NCI-H2196 treated with DMSO at 0.1 percent for 48 hours (cell line): ENCODE results near the gene GDAP1L1.
A peak's percentile ranks its signal among the peaks of the same experiment; 100 is the strongest.
"Not testable (repeated sequence)": the region's sequence is repeated elsewhere in the genome, so short reads cannot be mapped to it uniquely, and the experiment has no call there.

Experiments
- DNase-seq: peaks from one replicate; lab custom pipeline; 2025; ENCODE audit not compliant: unreplicated experiment; lab: John Stamatoyannopoulos, UW

The GDAP1L1 gene

DNA sequence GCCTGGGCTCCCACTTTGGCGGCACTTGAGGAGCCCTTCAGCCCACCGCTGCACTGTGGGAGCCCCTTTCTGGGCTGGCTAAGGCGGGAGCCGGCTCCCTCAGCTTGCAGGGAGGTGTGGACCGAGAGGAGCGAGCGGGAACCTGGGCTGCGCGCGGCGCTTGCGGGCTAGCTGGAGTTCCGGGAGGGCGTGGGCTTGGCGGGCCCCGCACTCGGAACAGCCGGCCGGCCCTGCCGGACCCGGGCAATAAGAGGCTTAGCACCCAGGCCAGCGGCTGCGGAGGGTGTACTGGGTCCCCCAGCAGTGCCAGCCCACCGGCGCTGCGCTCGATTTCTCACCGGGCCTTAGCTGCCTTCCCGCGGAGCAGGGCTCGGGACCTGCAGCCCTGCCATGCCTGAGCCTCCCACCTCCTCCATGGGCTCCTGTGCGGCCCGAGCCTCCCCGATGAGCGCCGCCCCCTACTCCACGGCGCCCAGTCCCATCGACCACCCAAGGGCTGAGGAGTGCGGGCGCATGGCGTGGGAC, 52.0 kb downstream of the GDAP1L1 start:
- DNase-seq = not testable (repeated sequence)

DNA sequence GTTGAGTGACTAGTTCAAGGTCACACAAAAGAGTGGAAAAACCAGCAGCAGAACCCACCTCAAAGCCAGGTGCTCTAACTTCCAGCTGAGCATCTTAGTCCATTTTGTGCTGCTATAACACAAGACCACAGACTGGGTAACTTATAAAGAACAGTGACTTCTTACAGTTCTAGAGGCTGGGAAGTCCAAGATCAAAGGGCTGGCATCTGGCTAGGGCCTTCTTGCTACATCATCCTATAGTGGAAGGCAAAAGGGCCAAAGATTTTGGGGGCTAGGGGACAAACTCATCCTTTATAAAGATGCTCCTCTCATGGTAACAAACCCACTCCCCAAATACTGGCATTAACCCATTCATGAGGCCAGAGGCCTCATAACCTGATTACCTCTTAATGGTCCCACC, 54.2 kb downstream of the GDAP1L1 start:
- no peak for DNase-seq

DNA sequence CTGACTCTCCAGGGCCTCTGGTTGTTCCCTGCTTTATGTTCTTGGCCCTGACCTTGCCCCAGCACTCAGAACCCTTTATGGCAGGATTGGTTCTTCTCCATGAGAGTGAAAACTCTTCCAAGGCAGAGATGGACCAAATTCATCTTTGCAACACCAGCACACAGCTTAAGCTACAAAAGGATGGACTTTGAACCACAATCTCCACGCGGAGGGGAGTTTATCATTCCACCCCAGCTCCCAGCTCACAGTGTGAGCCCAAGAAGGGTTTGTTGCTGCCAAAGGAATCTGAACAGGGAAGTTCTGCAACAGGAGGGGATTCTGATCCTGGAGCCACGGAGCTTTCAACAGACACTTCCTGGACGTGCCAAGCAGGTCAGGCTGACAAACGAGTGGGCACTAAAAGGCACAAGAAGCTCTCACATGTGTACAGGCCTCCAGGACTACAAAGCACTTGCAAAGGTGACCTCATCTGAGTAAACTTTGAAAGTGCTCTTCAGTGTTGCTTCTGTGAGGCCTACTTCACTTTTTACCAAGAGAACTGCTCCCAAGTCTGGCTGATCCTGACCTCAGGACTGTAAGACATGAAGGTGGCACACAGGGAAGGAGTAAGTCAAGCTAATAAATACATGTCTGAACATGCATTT, 55.0 kb downstream of the GDAP1L1 start:
- DNase-seq = peak; percentile 27

DNA sequence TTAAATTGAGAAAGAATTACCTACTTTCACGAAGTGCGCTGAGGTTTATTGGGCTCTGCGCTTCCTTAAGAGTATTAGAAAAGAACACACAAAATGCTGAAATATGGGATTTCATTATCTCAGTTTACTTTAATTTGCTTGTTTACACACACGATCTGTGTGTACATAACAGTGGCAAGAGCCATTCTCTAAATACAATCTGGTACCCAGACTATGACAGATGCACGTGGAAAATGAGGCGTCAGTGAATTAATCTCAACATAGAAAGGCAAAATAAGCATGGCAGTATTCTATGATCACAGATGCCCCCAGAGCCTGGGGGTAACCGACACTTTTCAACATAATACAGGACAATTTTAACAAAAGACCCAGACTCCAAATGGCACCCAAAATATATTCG, 55.6 kb downstream of the GDAP1L1 start:
- DNase-seq = no peak

DNA sequence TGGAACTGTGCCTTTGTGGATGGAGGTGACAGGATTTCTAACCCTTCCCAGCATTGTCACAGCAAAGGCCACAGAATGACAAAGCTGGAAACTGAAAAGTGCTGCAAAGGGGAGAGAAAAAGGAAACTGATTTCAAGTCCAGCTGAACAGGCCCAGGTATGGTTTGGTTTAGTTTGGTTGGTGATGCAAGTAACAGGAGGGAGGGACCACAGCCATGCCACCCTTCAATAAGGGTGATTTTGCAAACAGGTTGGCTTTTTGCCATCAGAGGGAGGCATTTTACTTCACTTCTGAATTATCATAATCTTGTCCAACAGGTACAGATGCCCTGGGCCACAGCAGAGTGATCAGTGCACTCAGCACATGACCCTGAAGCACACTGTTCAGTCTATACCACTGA, 57.3 kb downstream of the GDAP1L1 start:
- no peak for DNase-seq

DNA sequence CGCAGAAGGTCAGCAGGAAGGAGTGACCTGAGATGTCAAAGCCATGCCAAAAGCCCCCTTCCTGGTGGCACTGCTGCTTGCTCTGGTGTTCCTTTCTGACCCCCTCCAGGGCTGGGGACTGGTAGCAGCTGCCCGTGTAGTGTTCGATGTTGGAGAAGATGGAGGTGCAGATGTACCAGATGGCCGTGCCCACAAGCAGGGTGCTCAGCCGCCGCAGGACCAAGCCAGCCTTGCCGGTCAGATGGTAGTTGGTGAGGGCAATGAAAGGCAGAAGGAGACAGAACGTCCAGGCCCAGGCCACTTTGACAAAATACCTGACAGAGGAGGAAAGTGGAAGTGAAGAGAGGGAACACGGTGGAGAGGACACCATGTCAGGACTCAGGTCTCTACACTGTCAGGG, 59.8 kb downstream of the GDAP1L1 start:
- no peak for DNase-seq

DNA sequence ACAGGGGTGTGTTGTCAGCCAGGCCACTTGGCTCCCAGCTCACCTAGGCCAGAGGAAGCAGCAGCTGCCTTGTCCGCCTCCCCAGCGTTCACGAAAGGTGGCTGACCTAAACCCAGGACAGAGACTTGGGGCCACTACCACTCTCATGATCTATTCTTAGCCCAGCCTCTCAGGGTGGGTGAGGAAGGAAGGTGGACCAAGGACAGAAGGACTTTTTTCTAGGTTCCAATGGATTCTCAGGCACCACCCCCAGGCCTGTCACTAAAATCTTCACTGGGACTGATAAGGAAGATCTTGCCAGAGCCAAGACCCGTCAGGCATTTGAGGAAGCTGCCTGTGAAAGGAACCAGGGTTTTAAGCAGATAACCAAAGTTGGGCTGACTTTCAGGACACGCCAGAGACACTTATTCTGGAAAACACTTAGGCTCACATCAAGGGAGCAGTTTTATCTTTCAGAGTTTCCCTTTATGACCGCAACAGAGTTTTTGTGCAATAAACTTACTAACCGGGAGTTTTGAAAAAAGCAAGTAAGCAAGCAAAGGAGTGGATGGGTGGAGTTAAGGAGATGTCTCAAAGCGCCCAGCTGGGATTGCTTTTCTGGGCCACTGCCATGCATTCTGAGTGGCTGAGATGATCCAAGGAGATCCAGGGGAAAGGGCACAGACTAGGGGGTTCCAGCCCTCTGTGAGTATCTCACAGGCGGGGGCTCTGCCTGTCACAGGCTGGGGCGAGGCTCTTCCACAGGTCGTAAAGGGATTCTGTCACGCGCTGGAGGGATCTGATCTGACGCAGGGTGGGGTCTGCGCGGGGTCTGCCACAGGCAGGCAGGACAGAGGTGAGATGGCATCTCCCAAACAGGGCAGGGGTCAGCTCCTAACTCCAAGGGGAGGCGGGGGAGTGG, 62.9 kb downstream of the GDAP1L1 start:
- DNase-seq = no peak

DNA sequence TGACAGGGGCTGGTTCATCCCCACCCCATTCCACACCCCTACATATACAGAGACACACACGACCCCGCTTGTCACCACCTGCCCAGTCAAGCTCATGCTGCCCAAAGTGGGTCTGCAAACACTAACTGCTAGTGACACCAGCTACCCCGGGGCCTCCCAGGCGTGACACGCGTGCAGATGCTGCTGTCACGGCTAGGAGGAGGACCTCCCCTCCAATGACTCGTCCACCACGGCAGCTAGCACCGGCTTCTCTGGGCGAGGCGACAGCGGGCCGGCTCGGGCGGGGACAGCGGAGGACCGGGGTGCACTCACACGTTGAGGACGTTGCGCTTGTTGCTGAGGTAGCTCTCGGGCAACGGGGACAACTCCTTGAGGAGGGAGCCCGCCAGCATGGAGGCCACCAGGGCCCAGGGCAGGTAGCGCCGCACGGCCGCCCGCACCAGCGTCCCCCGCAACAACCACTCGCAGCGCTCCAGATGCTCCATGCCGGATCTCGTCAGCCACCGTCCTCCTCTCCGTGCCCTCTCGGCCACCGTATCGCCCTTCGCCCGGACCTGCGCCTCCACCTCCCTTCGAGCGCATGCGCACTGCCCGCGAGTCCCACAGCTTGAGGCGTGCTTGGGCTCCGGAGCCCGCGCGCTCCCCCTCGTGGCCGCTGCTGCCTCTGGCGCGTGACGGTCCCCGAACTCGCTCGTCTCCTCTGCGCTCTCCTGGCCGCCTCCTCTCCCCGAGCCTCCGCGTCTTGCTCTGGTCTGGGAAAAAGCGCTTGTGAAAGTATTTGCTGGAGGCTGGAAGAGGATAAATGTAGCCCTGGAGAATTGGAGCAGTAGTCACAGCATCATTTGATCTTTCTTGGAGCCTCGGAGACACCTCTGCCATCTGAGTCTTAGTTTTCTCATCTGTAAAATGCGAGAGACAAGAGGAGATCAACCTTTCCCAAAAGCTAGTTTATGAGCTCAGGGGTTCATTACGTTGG, 63.8 kb downstream of the GDAP1L1 start, which contains the start of gene FITM2:
Gene FITM2, minus strand, starts transcription at position 539 of the 976 bp plus-strand sequence. Its CDS starts 54 bp downstream, at position 485.
- peak; percentile 90 for DNase-seq

DNA sequence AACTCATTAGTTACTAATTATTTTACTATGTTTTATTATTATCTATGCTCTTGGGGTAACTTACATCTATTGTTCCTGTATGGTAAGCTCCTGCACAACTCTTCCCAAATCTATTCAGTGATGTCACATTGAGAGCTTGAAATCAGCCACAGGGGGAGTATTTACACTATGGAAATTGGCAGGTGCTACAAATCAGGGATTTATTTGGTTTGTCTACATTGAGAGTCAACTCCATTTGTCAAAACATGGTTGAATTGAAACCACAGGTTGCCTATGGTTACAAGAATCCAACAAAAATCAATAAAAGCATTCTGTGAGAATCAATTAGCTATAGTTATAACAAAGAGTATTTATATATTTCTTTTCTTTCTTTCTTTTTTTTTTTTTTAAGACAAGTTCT, 67.8 kb downstream of the GDAP1L1 start:
- DNase-seq = no peak

DNA sequence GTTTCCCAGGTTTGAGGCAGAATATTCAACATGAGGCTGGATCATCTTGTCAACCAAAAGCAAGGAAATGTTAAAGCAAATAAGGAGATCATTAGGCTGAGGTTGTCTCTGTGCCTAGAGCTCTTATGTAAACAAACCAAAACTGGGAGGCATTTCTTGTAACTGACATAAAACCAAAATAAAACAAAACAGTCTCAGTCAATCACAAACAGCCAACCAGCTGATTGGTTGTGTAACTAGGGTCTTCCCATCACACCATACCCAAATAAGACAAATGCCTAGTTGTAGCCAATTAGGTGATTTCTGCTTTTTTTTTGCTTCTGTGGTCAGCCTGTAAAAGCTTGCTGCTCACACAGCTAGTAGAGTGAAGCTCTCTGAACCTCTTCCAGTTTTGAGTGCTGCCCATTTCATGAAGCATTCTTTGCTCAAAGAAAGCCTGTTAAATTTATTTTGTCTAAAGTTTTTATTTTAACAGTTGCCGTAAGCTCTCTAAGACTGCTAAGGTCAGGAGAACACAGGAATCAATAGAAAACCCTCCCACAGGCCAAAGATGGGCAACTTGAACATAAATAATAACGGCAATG, 72.8 kb downstream of the GDAP1L1 start:
- DNase-seq = no peak

DNA sequence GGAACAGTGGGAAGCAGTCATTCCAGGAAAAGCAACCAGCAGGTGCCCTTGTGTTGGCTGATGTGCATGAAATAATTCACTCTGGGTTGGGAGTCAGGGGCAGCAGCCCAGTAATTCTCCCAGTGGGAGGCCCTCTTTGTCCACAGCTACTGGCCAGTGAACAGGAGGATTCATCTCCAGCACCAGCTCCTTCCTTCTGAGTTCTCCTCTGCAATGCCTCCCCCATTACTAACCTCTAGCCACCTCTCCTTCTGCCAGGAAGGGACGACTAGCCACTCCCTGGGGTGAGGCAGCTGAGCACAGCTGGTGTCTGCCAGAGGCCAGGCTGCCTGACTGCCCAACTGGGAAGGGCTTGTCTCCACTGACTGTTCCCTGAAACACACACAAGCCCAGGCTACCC, 77.2 kb downstream of the GDAP1L1 start:
- no peak for DNase-seq

DNA sequence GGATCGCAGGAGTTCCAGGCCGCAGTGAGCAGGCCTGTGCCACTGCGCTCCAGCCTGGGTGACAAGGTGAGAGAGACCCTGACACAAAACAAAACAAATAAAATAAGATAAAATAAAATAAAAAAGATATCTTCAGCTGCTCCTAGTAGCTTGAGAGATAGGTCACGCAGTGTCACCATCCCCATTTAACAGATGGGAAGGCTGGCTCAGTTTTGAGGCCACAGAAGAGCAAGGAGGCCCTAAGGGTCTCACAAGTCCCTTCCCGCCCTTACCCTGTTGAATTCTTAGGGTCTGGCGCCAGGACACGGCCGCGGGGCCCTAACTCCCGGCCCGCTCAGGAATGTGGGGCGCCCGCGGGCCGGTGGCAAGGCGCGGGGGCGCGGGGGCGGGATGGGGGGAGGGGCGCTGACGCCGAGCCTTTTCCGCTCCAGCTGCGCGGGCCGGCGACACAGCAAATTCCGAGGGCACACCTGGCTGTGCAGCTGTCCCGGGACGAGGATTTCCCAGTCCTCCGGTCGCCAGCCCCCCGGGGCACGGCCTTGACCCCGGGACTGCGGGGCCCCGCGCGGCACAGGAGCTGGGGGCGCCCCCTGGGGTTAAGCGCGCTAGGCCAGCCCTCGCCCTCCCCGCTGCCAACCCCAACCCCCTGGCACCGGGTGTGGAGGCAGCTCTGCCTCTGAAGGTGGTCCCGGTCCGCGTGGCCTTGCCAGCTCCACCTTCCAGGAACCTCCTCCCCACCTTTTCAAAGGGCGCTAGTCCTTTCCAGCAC, 79.5 kb downstream of the GDAP1L1 start:
- DNase-seq = no peak

DNA sequence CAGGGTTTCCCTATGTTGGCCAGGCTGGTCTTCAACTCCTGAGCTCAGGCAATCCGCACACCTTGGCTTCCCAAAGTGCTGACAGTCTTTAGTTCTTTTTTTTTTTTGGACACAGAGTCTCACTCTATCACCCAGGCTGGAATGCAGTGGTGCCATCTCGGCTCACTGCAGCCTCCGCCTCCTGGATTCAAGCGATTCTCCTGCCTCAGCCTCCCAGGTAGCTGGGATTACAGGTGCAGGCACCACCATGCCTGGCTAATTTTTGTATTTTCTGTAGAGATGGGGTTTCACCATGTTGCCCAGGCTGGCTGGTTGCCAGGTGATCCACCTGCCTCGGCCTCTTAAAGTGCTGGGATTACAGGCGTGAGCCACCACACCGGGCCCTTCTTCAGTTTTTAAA, 80.6 kb downstream of the GDAP1L1 start:
- not testable (repeated sequence) for DNase-seq

DNA sequence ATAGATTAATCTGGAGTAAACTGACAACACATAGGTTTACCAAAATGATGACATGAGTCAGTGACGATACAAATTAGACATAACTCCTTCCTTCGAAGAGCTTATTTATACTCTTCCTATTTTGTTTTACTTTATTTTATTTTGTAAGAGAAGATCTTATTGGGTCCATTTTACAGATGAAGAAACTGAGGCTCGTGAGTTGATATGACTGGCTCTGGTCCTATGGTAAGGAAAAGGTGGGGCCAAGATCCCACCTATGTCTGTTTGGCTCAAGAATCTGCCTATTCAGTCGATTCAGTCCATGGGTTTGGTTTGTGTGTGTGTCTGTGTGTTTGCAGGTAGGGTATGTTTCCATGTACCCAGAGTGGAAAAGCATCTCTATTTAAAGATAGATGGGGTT, 81.3 kb downstream of the GDAP1L1 start:
- DNase-seq = no peak
